HepG2 (cell line): Measurements from ENCODE around the gene NBL1. TPM values are rescaled to one million over a fixed set of nuclear protein-coding genes. Genes with fewer than 3 reads are reported as not detected.

Source experiments
- ATAC-seq: fragments of 200-7000 bp; cut with Tn5 transposase; 3 replicates; pipeline ENCODE4 v1.9.1; 2020; ENCODE audit warnings: mild to moderate bottlenecking, moderate library complexity
- BruUV-seq: library from RNA; stranded (reverse); fragments of 400-500 nt; replicated peaks from 2 replicates; lab custom pipeline; 2021; lab: Mats Ljungman, UMichigan
- CTCF ChIA-PET: fragments of 300-600 bp; formaldehyde crosslinking; extraction: SDS; loops from one replicate; lab custom pipeline; 2021; ENCODE audit warnings: low total read pairs, inconsistent platforms, low intra/inter-chr PET ratio; lab: Yijun Ruan, JAX
- POLR2A ChIA-PET: fragments of 350-600 bp; sonication (Branson Sonifier 250); formaldehyde crosslinking; loops from one replicate; lab custom pipeline; 2020; ENCODE audit warnings: antibody characterized with exemption, inconsistent platforms; lab: Yijun Ruan, JAX
- DNase-seq: peaks from one replicate; pipeline ENCODE4 v3.0.0-alpha.2; 2015; ENCODE audit warnings: low spot score
- FAIRE-seq: peaks from 3 replicates; lab custom pipeline; 2011; peaks lifted over from hg19 to GRCh38; lab: Jason Lieb, UNC
- H2AFZ ChIP-seq: one replicate; pipeline ENCODE4 v1.6.1; 2011; ENCODE audit warnings: low read length, inconsistent platforms
- H3K27ac ChIP-seq: fragments of 300-600 bp; 3 replicates; pipeline ENCODE4 v1.8.0; 2011; ENCODE audit warnings: mixed run types, mild to moderate bottlenecking, mixed read lengths, low read length, inconsistent platforms; ENCODE audit not compliant: insufficient read depth; ENCODE audit errors: extremely low read length
- H3K27me3 ChIP-seq, 2 experiments: fragments of 200-600 bp in 1 of 2; 2 replicates in 1 of 2; 3 replicates in 1 of 2; pipeline versions ENCODE4 v1.6.0 to v1.8.0; 2011; ENCODE audit warnings: low read length in 2 of 2, mild to moderate bottlenecking in 2 of 2, moderate library complexity in 2 of 2, inconsistent platforms in 1 of 2; ENCODE audit not compliant: insufficient read depth in 2 of 2, control insufficient read depth in 1 of 2
- H3K36me3 ChIP-seq, 2 experiments: fragments of 200-600 bp in 1 of 2; replicated peaks in 1 of 2; 2 replicates in 1 of 2; 3 replicates in 1 of 2; pipeline versions ENCODE4 v1.5.1 to v1.8.0; 2011; ENCODE audit warnings: low read length in 2 of 2, inconsistent platforms in 1 of 2; ENCODE audit not compliant: insufficient read depth in 2 of 2, control insufficient read depth in 1 of 2
- H3K4me1 ChIP-seq: 2 replicates; pipeline ENCODE4 v1.5.1; 2012; ENCODE audit warnings: low read length, inconsistent platforms; ENCODE audit not compliant: insufficient read depth
- H3K4me2 ChIP-seq: 2 replicates; pipeline ENCODE4 v1.6.0; 2011; ENCODE audit warnings: low read depth, low read length, inconsistent platforms
- H3K4me3 ChIP-seq, 3 experiments: fragments of 200-600 bp in 1 of 3; sonication (generic), shearing (Covaris generic) in 1 of 3; replicated peaks in 1 of 3; 2 replicates each; pipeline ENCODE4 v1.5.1; 2011 to 2016; ENCODE audit warnings: low read length in 3 of 3, inconsistent platforms in 2 of 3, low read depth in 2 of 3, mild to moderate bottlenecking in 2 of 3, control low read depth in 1 of 3, mixed read lengths in 1 of 3; ENCODE audit not compliant: insufficient read depth in 1 of 3
- H3K79me2 ChIP-seq: one replicate; pipeline ENCODE4 v1.6.1; 2011; ENCODE audit warnings: low read length, inconsistent platforms; ENCODE audit not compliant: insufficient read depth
- H3K9ac ChIP-seq: 2 replicates; pipeline ENCODE4 v1.6.0; 2011; ENCODE audit warnings: mild to moderate bottlenecking, low read depth, low read length, inconsistent platforms; ENCODE audit not compliant: insufficient read depth
- H3K9me3 ChIP-seq: 2 replicates; pipeline ENCODE4 v1.5.1; 2012; ENCODE audit warnings: mild to moderate bottlenecking, low read length
- H4K20me1 ChIP-seq: 2 replicates; pipeline ENCODE4 v1.6.0; 2011; ENCODE audit warnings: inconsistent platforms, mild to moderate bottlenecking, low read length, moderate library complexity; ENCODE audit not compliant: insufficient read depth
- AKNA ChIP-seq: sonication (generic); formaldehyde crosslinking; IDR thresholded peaks from 2 replicates; pipeline ENCODE4 v1.4.0; 2020; ENCODE audit warnings: missing genetic modification reagents, borderline replicate concordance
- JUNB ChIP-seq: sonication (generic); formaldehyde crosslinking; IDR thresholded peaks from 2 replicates; pipeline ENCODE4 v1.8.0; 2022; ENCODE audit warnings: missing genetic modification reagents, mild to moderate bottlenecking, borderline replicate concordance
- KIAA2018 ChIP-seq: sonication (generic); formaldehyde crosslinking; IDR thresholded peaks from 2 replicates; pipeline ENCODE4 v1.5.0; 2020; ENCODE audit warnings: mild to moderate bottlenecking, missing genetic modification reagents, borderline replicate concordance
- POGZ ChIP-seq: sonication (generic); formaldehyde crosslinking; IDR thresholded peaks from 2 replicates; pipeline ENCODE4 v1.4.0; 2020; ENCODE audit warnings: mild to moderate bottlenecking, missing genetic modification reagents
- ZNF251 ChIP-seq: sonication (generic); formaldehyde crosslinking; IDR thresholded peaks from 2 replicates; pipeline ENCODE4 v1.9.0; 2021; ENCODE audit warnings: mild to moderate bottlenecking, missing genetic modification reagents
- ZNF383 ChIP-seq: sonication (generic); formaldehyde crosslinking; IDR thresholded peaks from 2 replicates; pipeline ENCODE4 v1.4.0; 2020; ENCODE audit warnings: missing genetic modification reagents, mild to moderate bottlenecking, borderline replicate concordance
- ZNF629 ChIP-seq: sonication (generic); formaldehyde crosslinking; conservative IDR thresholded peaks from 2 replicates; pipeline ENCODE4 v1.5.0; 2020; ENCODE audit warnings: missing genetic modification reagents
- WGBS: methylation state at CpG from one replicate; pipeline ENCODE4 v1.1.6; 2017; ENCODE audit warnings: low lambda C conversion rate; 5-methylcytosine and 5-hydroxymethylcytosine counted together
- in situ Hi-C: cut with HindIII; loops from 2 replicates; pipeline ENCODE4 v1.10.0; 2017; ENCODE audit warnings: low pct_unique_long_range_greater_than_20kb; ENCODE audit not compliant: extremely low pct_ligation_motif_present
- intact Hi-C: fragments of 100-400 bp; cut with micrococcal nuclease; formaldehyde crosslinking; loops from one replicate; pipeline ENCODE4 v1.10.0; 2022; ENCODE audit not compliant: unreplicated experiment
- polyA plus RNA-seq, 8 experiments: library from polyadenylated mRNA; depleted of rRNA in 3 of 8; stranded (reverse) in 7 of 8; unstranded in 1 of 8; fragments of >200 nt; fragmentation: Illumina TruSeq in 4 of 8; extraction: Trizol in 4 of 8; gene quantifications; 2 replicates each; pipeline versions ENCODE4 v1.2.1 to v1.2.3, GENCODE V29; 2011 to 2016; ENCODE audit warnings: low read depth in 4 of 8, missing spikeins in 1 of 8, mixed read lengths in 1 of 8; ENCODE audit not compliant: insufficient read depth in 1 of 8
- total RNA-seq, 5 experiments: library from RNA; depleted of rRNA; stranded (reverse); fragments of >200 nt; fragmentation: Illumina TruSeq; extraction: Trizol; gene quantifications; 2 replicates each; pipeline ENCODE4 v1.2.3, GENCODE V29; 2016; ENCODE audit warnings: low read depth in 1 of 5

The NBL1 gene
- total and polyA plus RNA-seq, 2 of the 13 experiments (the other 11 are each of a cell fraction or from before 2014, with no cell fraction given): 2.7 to 13.8 TPM

GRCh38 chr1:19613171-19613703, 30.9 kb upstream of the NBL1 start (continued):
- no peak for TF ChIP-seq AKNA (CRISPR knock-in tag)
- TF ChIP-seq ZNF383 (CRISPR knock-in tag): no peak

- POLR2A ChIA-PET: no interaction called here
- Histone ChIP-seq H3K27me3 (no peaks in the 10 kb centered on the region), H3K27ac (no peak overlapping the region), H2AFZ (no peak overlapping the region), H3K9ac (no peak overlapping the region), H3K9me3 (no peaks in the 10 kb centered on the region), H4K20me1 (no peaks in the 10 kb centered on the region), H3K36me3 (peaks cover 0 to 1% of the 10 kb centered on the region in 2 experiments; a peak in 1 of 5 replicates), H3K4me2 (peak overlapping the region; percentile 38), H3K4me3 (no peak overlapping the region), H3K4me1 (peaks cover 63% of the 10 kb centered on the region), H3K79me2 (peaks cover 7% of the 10 kb centered on the region)
- ATAC-seq (no peak), DNase-seq (no peak), FAIRE-seq (no peak)
- no TSS peak for BruUV-seq
- CTCF ChIA-PET: no interaction called here
- in situ Hi-C loops (no loop called here), intact Hi-C loops (no loop called here)
- 52% methylated on average over 6 of the region's 6 CpGs for WGBS
- TF ChIP-seq ZNF251 (CRISPR knock-in tag): no peak
- no peak for TF ChIP-seq JUNB (CRISPR knock-in tag)
- TF ChIP-seq ZNF629: no peak
- no peak for TF ChIP-seq KIAA2018
- TF ChIP-seq POGZ (CRISPR knock-in tag): no peak
Observed at GRCh38 chr1:19615438-19615837, 28.7 kb upstream of the NBL1 start.
